GM12878 (cell line): ENCODE measurements around the gene ANGPTL2. TPM values are rescaled to one million over a fixed set of nuclear protein-coding genes. Genes with fewer than 3 reads are reported as not detected.

ENCODE experiments used
- ATAC-seq: fragments of 200-7000 bp; cut with Tn5 transposase; 3 replicates; pipeline ENCODE4 v1.9.1; 2020; ENCODE audit warnings: mild to moderate bottlenecking, moderate library complexity
- BruUV-seq: library from RNA; stranded (reverse); fragments of 400-500 nt; replicated peaks from 2 replicates; lab custom pipeline; 2021; lab: Mats Ljungman, UMichigan
- CTCF ChIA-PET: fragments of 300-600 bp; sonication (Branson Sonifier 250); formaldehyde crosslinking; extraction: SDS; loops from one replicate; lab custom pipeline; 2021; ENCODE audit warnings: inconsistent platforms; lab: Yijun Ruan, JAX
- POLR2A ChIA-PET: fragments of 350-600 bp; formaldehyde crosslinking; extraction: SDS; loops from one replicate; lab custom pipeline; 2021; ENCODE audit warnings: inconsistent platforms; lab: Charles Lee
- RAD21 ChIA-PET: fragments of 300-600 bp; sonication (Branson Sonifier 250); formaldehyde crosslinking; loops from one replicate; lab custom pipeline; 2023; ENCODE audit warnings: antibody characterized with exemption; ENCODE audit not compliant: unreplicated experiment; lab: Charles Lee
- SMC1A ChIA-PET: fragments of 300-600 bp; sonication (Branson Sonifier 250); formaldehyde crosslinking; loops from one replicate; lab custom pipeline; 2023; ENCODE audit not compliant: unreplicated experiment, uncharacterized antibody; lab: Charles Lee
- DNase-seq: peaks from one replicate; pipeline ENCODE4 v3.0.0-alpha.2; 2011; ENCODE audit warnings: low read depth, low spot score
- FAIRE-seq: peaks from 3 replicates; lab custom pipeline; 2011; peaks lifted over from hg19 to GRCh38; lab: Jason Lieb, UNC
- H2AFZ ChIP-seq: 2 replicates; pipeline ENCODE4 v1.6.0; 2011; ENCODE audit warnings: low read depth, low read length, control low read depth; ENCODE audit not compliant: control insufficient read depth
- H3K27ac ChIP-seq: 2 replicates; pipeline ENCODE4 v1.5.1; 2011; ENCODE audit warnings: control low read depth; ENCODE audit not compliant: control insufficient read depth, insufficient read depth
- H3K27me3 ChIP-seq, 2 experiments: replicated peaks in 1 of 2; 2 replicates each; pipeline versions ENCODE4 v1.6.0 to v1.6.1; 2011; ENCODE audit warnings: low read length in 1 of 2; ENCODE audit not compliant: control insufficient read depth in 2 of 2, insufficient read depth in 2 of 2
- H3K36me3 ChIP-seq, 2 experiments: 2 replicates each; pipeline ENCODE4 v1.5.1; 2011; ENCODE audit warnings: low read length in 1 of 2; ENCODE audit not compliant: control insufficient read depth in 2 of 2, insufficient read depth in 2 of 2
- H3K4me1 ChIP-seq: 2 replicates; pipeline ENCODE4 v1.6.1; 2011; ENCODE audit warnings: mild to moderate bottlenecking, low read length, moderate library complexity, mixed read lengths; ENCODE audit not compliant: control insufficient read depth, insufficient read depth
- H3K4me2 ChIP-seq: 2 replicates; pipeline ENCODE4 v1.6.0; 2011; ENCODE audit warnings: control low read depth; ENCODE audit not compliant: control insufficient read depth, insufficient read depth
- H3K4me3 ChIP-seq: fragments of 200-600 bp; sonication (generic); 2 replicates; pipeline ENCODE4 v1.5.1; 2016
- H3K79me2 ChIP-seq: 2 replicates; pipeline ENCODE4 v1.6.0; 2011; ENCODE audit warnings: low read length; ENCODE audit not compliant: control insufficient read depth, insufficient read depth
- H3K9ac ChIP-seq: 2 replicates; pipeline ENCODE4 v1.8.0; 2011; ENCODE audit warnings: low read length, control low read depth, mixed read lengths; ENCODE audit not compliant: control insufficient read depth, insufficient read depth
- H3K9me3 ChIP-seq: replicated peaks from 3 replicates; pipeline ENCODE4 v1.5.1; 2011; ENCODE audit warnings: mild to moderate bottlenecking, low read length; ENCODE audit not compliant: control insufficient read depth, insufficient read depth
- H4K20me1 ChIP-seq: 2 replicates; pipeline ENCODE4 v1.6.0; 2011; ENCODE audit not compliant: control insufficient read depth, insufficient read depth
- BACH1 ChIP-seq: fragments of 450-650 bp; IDR thresholded peaks from 2 replicates; pipeline ENCODE4 v1.6.1; 2017; ENCODE audit warnings: mild to moderate bottlenecking, borderline replicate concordance
- CEBPZ ChIP-seq: fragments of 150-350 bp; IDR thresholded peaks from 2 replicates; pipeline ENCODE4 v1.6.1; 2016; ENCODE audit warnings: low read depth, low read length
- CHD2 ChIP-seq: IDR thresholded peaks from 2 replicates; pipeline ENCODE4 v1.6.1; 2011; ENCODE audit warnings: low read depth, low read length, improper control_type of control experiment, borderline replicate concordance
- HSF1 ChIP-seq: fragments of 150-350 bp; IDR thresholded peaks from 2 replicates; pipeline ENCODE4 v1.6.1; 2014; ENCODE audit warnings: mild to moderate bottlenecking, low read depth, low read length
- IRF4 ChIP-seq: IDR thresholded peaks from 2 replicates; pipeline ENCODE4 v1.6.1; 2011; ENCODE audit warnings: low read depth, low read length
- RB1 ChIP-seq: fragments of 450-650 bp; formaldehyde crosslinking; IDR thresholded peaks from 2 replicates; pipeline ENCODE4 v1.6.1; 2017; ENCODE audit warnings: mild to moderate bottlenecking, borderline replicate concordance
- SKIL ChIP-seq: fragments of 450-650 bp; IDR thresholded peaks from 2 replicates; pipeline ENCODE4 v1.6.1; 2017; ENCODE audit warnings: mild to moderate bottlenecking, low read depth, inconsistent platforms; ENCODE audit not compliant: poor library complexity, severe bottlenecking
- SMC3 ChIP-seq: IDR thresholded peaks from 2 replicates; pipeline ENCODE4 v1.6.1; 2011; ENCODE audit warnings: low read length, improper control_type of control experiment, borderline replicate concordance
- ZNF24 ChIP-seq: fragments of 450-650 bp; IDR thresholded peaks from 2 replicates; pipeline ENCODE4 v1.6.1; 2017; ENCODE audit warnings: antibody characterized with exemption, mild to moderate bottlenecking
- ZNF687 ChIP-seq: fragments of 450-650 bp; IDR thresholded peaks from 2 replicates; pipeline ENCODE4 v1.6.1; 2017; ENCODE audit warnings: mild to moderate bottlenecking, moderate library complexity
- WGBS: methylation state at CpG from one replicate; pipeline ENCODE4 v1.1.6; 2016; ENCODE audit warnings: low lambda C conversion rate; ENCODE audit not compliant: insufficient replicate concordance, insufficient coverage; ENCODE audit errors: missing lambda C conversion rate; 5-methylcytosine and 5-hydroxymethylcytosine counted together
- in situ Hi-C: fragments of 300-500 bp; cut with MboI; formaldehyde crosslinking; loops from 9 replicates; pipeline ENCODE4 v1.14.3; 2018; ENCODE audit warnings: mixed read lengths
- intact Hi-C: fragments of 100-400 bp; cut with micrococcal nuclease; formaldehyde crosslinking; loops from one replicate; pipeline ENCODE4 v1.14.2; 2022; ENCODE audit not compliant: unreplicated experiment
- polyA plus RNA-seq, 11 experiments: library from polyadenylated mRNA; depleted of rRNA in 4 of 11; unstranded in 6 of 11; stranded (reverse) in 5 of 11; fragments of >200 nt; fragmentation: Nextera tagmentation in 4 of 11; fragmentation: Illumina TruSeq in 1 of 11; extraction: Ambion mirVana in 4 of 11; extraction: Trizol in 1 of 11; gene quantifications; 1 replicate in 1 of 11; 2 replicates in 10 of 11; pipeline versions ENCODE4 v1.2.1 to v1.2.3, GENCODE V29; 2011 to 2016; ENCODE audit warnings: inconsistent platforms in 2 of 11, missing spikeins in 2 of 11, low read depth in 1 of 11
- total RNA-seq, 4 experiments: library from RNA; depleted of rRNA in 3 of 4; stranded (reverse); fragments of >200 nt in 3 of 4; fragmentation: Illumina TruSeq in 1 of 4; extraction: Trizol in 1 of 4; gene quantifications; 2 replicates each; pipeline versions ENCODE4 v1.2.1 to v1.2.3, GENCODE V29; 2013 to 2021

Gene ANGPTL2
- total and polyA plus RNA-seq, 10 of the 15 experiments (the other 5 are each of a cell fraction or from before 2014, with no cell fraction given): 0.13 to 2.6 (median 0.82) TPM; not detected in 1

GRCh38 chr9:127049581-127049980 is 72.9 kb downstream of the ANGPTL2 start (continued):
- TF ChIP-seq ZNF687: no peak
- no peak for TF ChIP-seq ZNF24

DNA sequence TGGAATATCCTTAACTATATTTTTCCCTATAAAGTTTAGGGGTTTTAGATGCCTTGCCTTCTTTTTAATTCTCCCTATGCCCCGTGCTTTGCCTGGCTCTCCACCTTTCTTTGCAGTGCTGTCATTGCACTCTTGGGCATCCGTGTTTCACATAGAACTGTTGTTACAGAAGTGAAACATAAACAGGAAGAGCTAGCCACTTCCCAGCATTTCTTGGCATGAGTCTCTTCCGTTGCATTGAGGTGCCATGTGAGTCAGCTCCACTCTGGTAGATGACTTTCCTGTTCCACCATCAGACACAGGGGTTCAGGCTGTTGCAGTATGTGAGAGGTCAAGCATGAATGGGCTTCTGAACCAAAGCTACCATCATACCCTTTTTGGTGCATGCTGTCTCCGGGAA is 73.4 kb downstream of the ANGPTL2 start:
- intact Hi-C loops (loop anchor here (1.0 kb wide), 1 partner anchor 44 kb away; no protein-coding TSS in a partner anchor), in situ Hi-C loops (no loop called here)
- Histone ChIP-seq H3K27ac (no peak overlapping the region), H3K4me3 (no peak overlapping the region), H4K20me1 (0 out of 2 replicates have a peak, but pooled peaks cover 2% of the 10 kb centered on the region), H3K4me1 (peaks cover 12% of the 10 kb centered on the region), H3K36me3 (no peaks in the 10 kb centered on the region), H3K79me2 (no peaks in the 10 kb centered on the region), H3K9ac (no peak overlapping the region; the same call in 1 of the 2 replicates), H2AFZ (peak overlapping the region; percentile 71), H3K27me3 (no peaks in the 10 kb centered on the region), H3K9me3 (no peaks in the 10 kb centered on the region), H3K4me2 (peak overlapping the region; percentile 38; the same call in 1 of the 2 replicates)
- no TSS peak for BruUV-seq
- SMC1A ChIA-PET: interaction anchor here (0.6 to 1.6 kb wide), 14 partner anchors 9 to 121 kb away, joined by 3 to 11 read pairs (median 3); no protein-coding TSS in a partner anchor
- ATAC-seq: peak; percentile 81
- 23% methylated on average over 4 of the region's 4 CpGs for WGBS
- CTCF ChIA-PET: interaction anchor here (0.6 to 1.8 kb wide), 12 partner anchors 10 to 149 kb away, joined by 3 to 9 read pairs (median 3); no protein-coding TSS in a partner anchor
- DNase-seq: peak; percentile 69
- peak; percentile 78 for FAIRE-seq
- POLR2A ChIA-PET: interaction anchor here (0.5 to 1.2 kb wide), 3 partner anchors 11 to 407 kb away, joined by 3 to 5 read pairs (median 4); no protein-coding TSS in a partner anchor
- RAD21 ChIA-PET: interaction anchor here (0.6 to 1.9 kb wide), 10 partner anchors 11 to 149 kb away, joined by 3 to 9 read pairs (median 4); no protein-coding TSS in a partner anchor
- TF ChIP-seq CEBPZ (no peak), RB1 (no peak), SMC3 (0 out of 2 replicates have a peak, but pooled peaks have one; percentile 8), SKIL (no peak), HSF1 (no peak), CHD2 (no peak), IRF4 (0 out of 2 replicates have a peak, but pooled peaks have one; percentile 13), BACH1 (no peak)
